ENCODE measurements around the gene MRI1.
"Not testable (repeated sequence)": the region's sequence is repeated elsewhere in the genome, so short reads cannot be mapped to it uniquely, and the experiment has no call there.

Gene MRI1

DNA sequence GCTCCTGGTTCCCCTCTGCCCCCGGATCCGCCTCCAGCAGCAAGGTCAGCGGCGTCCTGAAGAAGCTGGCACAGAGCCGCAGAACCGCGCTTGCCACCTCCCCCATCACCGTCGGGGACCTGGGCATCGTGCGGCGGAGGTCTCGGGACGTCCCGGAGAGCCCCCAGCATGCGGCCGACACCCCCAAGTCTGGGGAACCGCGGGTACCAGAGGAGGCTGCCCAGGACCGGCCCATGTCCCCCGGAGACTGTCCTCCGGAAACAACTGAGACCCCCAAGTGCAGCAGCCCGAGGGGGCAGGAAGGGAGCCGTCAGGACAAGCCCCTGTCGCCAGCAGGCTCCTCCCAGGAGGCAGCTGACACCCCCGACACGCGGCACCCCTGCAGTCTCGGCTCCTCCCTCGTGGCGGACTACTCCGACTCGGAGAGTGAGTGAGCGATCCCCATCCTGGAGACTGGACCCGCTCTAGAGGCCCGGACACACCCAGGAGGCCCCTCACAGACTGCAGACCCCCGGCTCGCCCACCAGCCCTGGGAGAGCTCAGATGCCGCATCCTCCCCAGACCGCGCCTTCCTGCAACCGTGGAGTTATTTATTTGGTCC, 1.6 kb upstream of the MRI1 start:
- DNase-seq, result no peak

DNA sequence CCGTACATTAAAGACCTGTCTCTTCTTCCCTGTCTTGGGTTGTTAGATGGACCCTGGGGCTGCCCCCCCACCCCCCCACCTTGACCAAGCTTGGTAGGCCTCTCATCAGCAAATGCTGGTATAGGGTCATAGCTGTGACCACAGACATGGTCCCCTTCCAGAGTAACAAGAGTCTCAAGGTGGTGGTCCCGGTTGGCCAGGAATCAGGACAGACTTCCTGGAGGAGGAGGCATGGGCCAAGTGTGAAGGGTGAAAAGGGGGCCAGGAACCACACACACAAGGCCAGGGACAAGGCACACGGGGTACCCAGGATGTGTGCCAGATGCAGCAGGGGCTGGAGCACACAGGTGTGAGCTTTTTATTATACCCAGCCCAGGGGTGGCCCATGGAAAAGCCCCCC, 1.1 kb upstream of the MRI1 start:
- no peak for DNase-seq

- no peak for DNase-seq
These were observed 586 bp downstream of the MRI1 start for GRCh38 chr19:13764821-13765394.

- no peak for DNase-seq
These were observed 1.2 kb downstream of the MRI1 start for GRCh38 chr19:13765395-13766094.

GRCh38 chr19:13766095-13766481, 1.8 kb downstream of the MRI1 start:
- no peak for DNase-seq

DNA sequence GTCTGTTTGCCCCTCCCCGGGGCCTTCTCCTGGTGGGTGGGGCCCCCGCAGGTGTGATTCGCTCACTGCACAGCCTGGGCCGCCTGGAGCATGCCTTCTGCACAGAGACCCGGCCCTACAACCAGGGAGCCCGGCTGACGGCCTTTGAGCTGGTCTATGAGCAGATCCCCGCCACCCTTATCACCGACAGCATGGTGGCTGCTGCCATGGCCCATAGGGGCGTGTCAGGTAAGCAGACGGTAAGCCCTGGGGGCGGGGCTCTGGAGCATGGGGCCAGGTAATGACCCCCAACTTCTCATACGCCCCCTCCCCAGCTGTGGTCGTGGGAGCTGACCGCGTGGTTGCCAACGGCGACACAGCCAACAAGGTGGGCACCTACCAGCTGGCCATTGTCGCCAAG, 4.2 kb downstream of the MRI1 start:
- DNase-seq, result no peak

DNA sequence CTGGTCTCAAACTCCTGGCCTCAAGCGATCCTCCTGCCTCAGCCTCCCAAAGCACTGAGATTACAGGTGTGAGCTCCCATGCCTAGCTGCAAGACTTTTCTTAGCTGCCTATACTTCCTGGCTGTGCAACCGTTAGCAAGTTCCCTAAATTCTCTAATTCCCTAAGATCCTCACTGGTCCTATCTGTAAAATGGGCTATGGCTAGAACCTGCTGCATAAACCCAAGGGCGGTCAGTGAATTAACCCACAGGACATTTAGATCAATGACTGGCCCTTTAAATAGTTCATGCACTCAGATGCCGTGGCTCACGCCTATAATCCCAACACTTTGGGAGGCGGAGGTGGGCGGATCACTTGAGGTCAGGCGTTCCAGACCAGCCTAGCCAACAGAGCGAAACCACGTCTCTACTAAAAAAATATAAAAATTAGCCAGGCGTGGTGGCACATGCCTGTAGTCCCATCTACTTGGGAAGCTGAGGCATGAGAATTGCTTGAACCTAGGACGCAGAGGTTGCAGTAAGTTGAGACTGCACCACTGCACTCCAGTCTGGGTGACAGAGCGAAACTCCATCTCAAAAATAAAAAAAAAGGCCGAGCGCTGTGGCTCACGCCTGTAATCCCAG, 5.8 kb downstream of the MRI1 start:
- DNase-seq, result no peak

- peak; percentile 94 for DNase-seq
These were observed 10.2 kb downstream of the MRI1 start, which contains the start of gene C19orf53 for GRCh38 chr19:13774217-13775191. Gene C19orf53, plus strand, starts transcription at chr19:13774456. Its CDS starts 22 bp downstream, at chr19:13774478.

GRCh38 chr19:13778398-13778797, 14.1 kb downstream of the MRI1 start:
- DNase-seq, result no peak

DNA sequence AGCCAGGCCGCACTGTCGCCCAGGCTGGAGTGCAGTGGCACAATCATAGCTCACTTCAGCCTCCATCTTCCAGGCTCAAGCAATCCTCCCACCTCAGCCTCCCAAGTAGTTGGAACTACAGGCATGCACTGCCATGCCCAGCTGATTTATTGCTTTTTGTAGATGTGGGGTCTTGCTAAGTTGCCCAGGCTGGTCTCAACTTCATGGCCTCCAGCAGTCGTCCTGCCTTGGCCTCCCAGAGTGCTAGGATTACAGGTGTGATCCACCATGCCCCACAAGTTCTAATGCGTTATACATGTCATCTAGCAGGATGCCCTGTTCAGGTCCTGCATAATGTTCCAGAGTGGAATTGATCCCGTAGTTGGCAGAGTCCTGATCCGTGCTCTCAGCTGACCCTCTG, 14.5 kb downstream of the MRI1 start:
- DNase-seq, result no peak

DNA sequence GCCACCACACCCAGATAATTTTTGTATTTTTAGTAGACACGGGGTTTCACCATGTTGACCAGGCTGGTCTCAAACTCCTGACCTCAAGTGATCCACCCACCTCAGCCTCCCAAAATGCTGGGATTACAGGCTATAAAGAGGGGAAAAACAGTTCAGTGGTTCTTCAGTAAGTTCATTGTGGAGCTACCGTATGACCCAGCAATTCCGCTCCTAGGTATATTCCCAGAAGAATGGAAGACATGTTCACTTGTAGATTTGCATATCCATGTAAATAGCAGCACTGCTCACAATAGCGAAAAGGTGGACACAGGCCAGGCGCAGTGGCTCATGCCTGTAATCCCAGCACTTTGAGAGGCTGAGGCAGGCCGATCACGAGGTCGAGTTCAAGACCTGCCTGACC, 15.5 kb downstream of the MRI1 start:
- not testable (repeated sequence) for DNase-seq

DNA sequence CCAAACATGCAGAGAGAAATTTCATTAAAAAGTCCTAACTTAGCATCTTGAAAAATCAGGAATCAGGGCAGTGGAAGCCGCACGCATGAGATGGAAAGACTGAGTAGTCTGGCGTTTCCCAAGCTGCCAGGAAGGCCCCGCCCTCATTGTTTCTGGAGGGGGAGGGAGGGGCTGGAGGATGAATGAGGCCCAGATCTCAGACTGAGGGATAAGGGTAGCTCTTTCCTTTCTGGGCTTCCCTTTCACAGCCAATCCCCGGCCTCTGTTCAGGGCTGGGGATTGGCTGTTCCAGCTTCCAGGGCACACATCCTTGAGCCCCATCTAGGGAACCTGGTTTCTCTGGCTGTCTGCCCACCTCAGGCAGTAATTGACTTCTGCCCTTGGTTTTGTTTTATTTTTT, 17.2 kb downstream of the MRI1 start:
- peak; percentile 91 for DNase-seq

GRCh38 chr19:13782537-13782936, 18.2 kb downstream of the MRI1 start:
- DNase-seq, result no peak

DNA sequence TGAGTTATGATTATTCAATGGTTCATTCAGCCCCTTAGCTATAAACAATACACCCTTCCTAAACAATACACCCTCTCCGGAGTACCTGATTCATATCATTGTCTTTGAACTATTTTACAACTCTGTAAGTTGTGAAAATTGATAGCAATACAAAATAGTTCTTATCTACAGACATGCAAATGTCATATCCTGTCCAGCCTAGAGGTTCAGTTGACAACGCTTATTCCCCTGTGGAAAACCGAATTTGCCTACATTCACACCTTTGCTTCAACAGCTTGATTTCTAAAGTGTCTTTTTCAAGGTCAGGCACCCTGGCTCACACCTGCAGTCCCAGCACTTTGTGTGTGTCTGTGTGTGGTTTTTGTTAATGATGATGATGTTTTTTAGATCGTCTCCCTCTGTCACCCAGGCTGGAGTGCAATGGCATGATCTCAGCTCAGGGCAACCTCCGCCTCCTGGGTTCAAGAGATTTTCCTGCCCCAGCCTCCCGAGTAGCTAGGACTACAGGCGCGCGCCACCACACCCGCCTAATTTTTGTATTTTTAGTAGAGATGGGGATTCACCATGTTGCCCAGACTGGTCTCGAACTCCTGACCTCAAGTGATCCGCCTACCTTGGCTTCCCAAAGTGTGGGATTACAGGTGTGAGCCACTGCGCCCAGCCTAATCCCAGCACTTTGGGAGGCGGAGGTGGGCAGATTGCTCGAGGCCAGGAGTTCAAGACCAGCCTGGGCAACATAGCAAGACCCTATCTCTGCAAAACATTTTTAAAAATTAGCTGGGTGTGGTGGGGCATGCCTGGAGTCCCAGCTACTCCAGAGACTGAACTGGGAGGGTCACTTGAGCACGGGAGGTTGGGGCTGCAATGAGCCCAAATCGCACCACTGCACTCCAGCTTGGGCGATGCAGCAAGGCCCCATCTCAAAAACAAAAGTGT, 19.5 kb downstream of the MRI1 start:
- no peak for DNase-seq

GRCh38 chr19:13784731-13785452, 20.6 kb downstream of the MRI1 start:
- peak; percentile 71 for DNase-seq

DNA sequence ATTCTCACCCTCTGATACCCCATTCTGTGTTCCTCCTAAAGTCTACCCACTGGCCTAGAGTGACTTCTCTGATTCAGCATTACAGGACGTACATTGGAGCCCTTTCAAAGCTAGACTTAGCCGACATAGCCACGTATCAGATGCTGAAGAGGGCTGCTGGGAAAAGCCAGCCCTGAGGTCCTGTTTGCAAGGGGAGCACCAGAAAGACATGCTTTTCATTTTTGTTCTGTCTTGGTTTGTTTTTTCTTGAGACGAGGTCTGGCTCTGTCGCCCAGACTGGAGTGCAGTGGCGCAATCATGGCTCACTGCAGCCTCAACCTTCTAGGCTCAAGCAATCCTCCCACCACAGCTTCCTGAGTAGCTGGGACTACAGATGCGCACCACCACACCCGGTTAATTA, 24.7 kb downstream of the MRI1 start:
- DNase-seq, result no peak

GRCh38 chr19:13790354-13790753, 26.0 kb downstream of the MRI1 start:
- DNase-seq, result no peak

DNA sequence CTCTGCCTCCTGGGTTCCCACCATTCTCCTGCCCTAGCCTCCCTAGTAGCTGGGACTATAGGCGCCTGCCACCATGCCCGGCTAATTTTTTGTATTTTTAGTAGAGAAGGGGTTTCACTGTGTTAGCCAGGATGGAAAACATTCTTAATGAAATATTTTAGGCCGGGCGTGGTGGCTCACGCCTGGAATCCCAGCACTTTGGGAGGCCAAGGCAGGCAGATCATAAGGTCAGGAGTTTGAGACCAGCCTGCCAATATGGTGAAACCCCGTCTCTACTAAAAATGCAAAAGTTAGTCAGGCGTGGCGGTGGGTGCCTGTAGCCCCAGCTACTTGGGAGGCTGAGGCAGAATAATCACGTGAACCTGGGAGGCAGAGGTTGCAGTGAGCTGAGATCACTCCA, 29.0 kb downstream of the MRI1 start:
- not testable (repeated sequence) for DNase-seq

DNA sequence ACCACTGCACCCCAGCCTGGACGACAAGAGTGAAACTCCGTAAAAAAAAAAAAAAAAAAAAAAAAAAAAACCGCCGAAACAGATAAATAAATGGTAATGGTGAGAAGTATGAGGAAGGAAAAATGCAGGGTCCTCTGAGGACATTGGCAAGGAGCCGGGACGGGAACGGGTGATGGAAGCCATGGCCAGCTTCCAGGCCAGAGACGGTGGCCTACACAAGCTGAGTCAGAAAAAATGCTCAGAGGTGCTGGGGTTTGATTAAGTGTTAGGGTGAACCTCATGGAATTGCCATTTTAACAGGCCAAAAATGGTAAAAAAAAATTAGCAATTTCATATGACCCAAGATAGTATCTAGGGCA, 30.1 kb downstream of the MRI1 start:
- DNase-seq, result peak; percentile 67

GRCh38 chr19:13794757-13795589, 30.7 kb downstream of the MRI1 start, which contains the start of gene ZSWIM4:
Gene ZSWIM4, plus strand, starts transcription at chr19:13795443. Its CDS starts 206 bp downstream, at chr19:13795649.
- DNase-seq, result peak; percentile 100
